ENCODE data around the gene ACKR2. TPM values are rescaled to one million over a fixed set of nuclear protein-coding genes. Genes with fewer than 3 reads are reported as not detected.
A peak's percentile ranks its signal among the peaks of the same experiment; 100 is the strongest.

ACKR2 gene
- total and polyA plus RNA-seq, 4 donors = 1.1 to 5.7 (median 3.5) TPM

DNA sequence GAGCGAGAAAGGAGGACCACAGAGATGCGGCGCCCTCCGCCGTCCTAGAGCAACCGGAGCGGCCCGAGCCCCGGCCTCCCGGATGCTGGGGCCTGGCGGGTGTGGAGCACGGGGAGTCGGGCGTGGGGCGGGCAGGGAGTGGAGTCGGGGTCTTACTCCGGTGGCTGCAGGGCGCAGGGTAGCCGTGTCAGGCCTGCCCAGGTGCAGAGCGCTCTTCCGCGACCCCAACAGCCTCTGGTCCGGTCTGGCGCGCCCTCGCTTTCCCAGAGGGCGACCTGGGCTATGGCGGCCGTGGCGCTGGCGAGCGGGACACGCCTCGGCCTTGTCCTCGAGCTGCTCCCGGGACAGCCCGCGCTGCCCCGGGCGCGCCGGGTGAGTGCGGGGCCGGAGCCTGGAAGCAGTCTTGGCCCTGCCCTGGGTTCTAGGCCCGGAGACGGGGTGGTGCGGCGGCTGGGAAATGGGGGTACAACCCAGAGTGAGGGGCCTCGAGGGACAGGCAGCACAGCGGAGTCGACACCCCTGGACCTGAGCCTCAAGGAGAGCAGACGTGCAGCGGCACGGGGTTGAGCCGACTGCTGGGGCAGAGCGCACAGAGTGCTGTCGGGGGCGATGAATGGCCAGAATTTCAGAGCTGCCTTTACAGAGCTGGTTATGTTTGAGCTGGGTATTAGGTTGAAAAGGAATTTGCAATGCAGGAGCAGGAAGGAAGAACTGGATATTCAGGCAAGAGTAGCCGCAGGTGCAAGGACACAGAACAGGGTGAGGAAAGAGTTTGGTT lies 97.0 kb downstream of the ACKR2 start, which contains the start of gene ZNF662:
Gene ZNF662, plus strand, starts transcription at position 73 of the 778 bp plus-strand sequence. CDS start 1,973 bp downstream, outside the sequence.
- DNase-seq (peak; percentile 64 to 79 (median 68)), ATAC-seq (ENCODE audit: insufficient read depth, low FRiP score) (peak; percentile 73)
- H3K4me1 ChIP-seq (ENCODE audit: control insufficient read depth in 5 of 5, insufficient read depth in 5 of 5, low read length in 5 of 5) = peaks cover 3 to 14% (median 7%) of the 10 kb centered on the region in 5 donors
- WGBS, 2 donors = 1 to 3% methylated on average over 54 to 59 of the region's 59 CpGs
- H3K36me3 ChIP-seq (ENCODE audit: control insufficient read depth in 4 of 4, insufficient read depth in 4 of 4, low read length in 4 of 4) = peaks cover 11 to 21% (median 12%) of the 10 kb centered on the region in 4 donors
- peaks cover 0 to 15% (median 4%) of the 10 kb centered on the region in 4 donors for H3K9me3 ChIP-seq (ENCODE audit: control insufficient read depth in 4 of 4, insufficient read depth in 3 of 4, low read length in 3 of 4)
- TF ChIP-seq, protein P1, sequence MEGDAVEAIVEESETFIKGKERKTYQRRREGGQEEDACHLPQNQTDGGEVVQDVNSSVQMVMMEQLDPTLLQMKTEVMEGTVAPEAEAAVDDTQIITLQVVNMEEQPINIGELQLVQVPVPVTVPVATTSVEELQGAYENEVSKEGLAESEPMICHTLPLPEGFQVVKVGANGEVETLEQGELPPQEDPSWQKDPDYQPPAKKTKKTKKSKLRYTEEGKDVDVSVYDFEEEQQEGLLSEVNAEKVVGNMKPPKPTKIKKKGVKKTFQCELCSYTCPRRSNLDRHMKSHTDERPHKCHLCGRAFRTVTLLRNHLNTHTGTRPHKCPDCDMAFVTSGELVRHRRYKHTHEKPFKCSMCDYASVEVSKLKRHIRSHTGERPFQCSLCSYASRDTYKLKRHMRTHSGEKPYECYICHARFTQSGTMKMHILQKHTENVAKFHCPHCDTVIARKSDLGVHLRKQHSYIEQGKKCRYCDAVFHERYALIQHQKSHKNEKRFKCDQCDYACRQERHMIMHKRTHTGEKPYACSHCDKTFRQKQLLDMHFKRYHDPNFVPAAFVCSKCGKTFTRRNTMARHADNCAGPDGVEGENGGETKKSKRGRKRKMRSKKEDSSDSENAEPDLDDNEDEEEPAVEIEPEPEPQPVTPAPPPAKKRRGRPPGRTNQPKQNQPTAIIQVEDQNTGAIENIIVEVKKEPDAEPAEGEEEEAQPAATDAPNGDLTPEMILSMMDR (IDR thresholded peaks at IDR 0.05; ENCODE audit: control extremely low read depth, extremely low read depth) = no peak
- H3K27me3 ChIP-seq (ENCODE audit: control insufficient read depth in 3 of 3, insufficient read depth in 3 of 3, low read length in 2 of 3) = no peaks in the 10 kb centered on the region
- peak within 1 kb of the TSS; percentile 53 for H3K4me3 ChIP-seq
- peak within 1 kb of the TSS; percentile 56 to 81 for H3K9ac ChIP-seq (ENCODE audit: insufficient read depth in 1 of 2, low read length in 2 of 2)
- H3K27ac ChIP-seq (ENCODE audit: low read depth in 1 of 2, low read length in 1 of 2) = peak within 1 kb of the TSS; percentile 17 to 68

- peak in 2 of 3 donors; percentile 19 to 37 for DNase-seq
- Histone ChIP-seq H3K36me3 (ENCODE audit: control insufficient read depth in 4 of 4, insufficient read depth in 4 of 4, low read length in 4 of 4) (peaks cover 14 to 26% (median 17%) of the 10 kb centered on the region in 4 donors), H3K4me3 (peak overlapping the region; percentile 53), H3K27ac (ENCODE audit: low read depth in 1 of 2, low read length in 1 of 2) (no peak overlapping the region), H3K4me1 (ENCODE audit: control insufficient read depth in 5 of 5, insufficient read depth in 5 of 5, low read length in 5 of 5) (peaks cover 3 to 14% (median 7%) of the 10 kb centered on the region in 5 donors), H3K9me3 (ENCODE audit: control insufficient read depth in 4 of 4, insufficient read depth in 3 of 4, low read length in 3 of 4) (peaks cover 0 to 15% (median 7%) of the 10 kb centered on the region in 4 donors), H3K27me3 (ENCODE audit: control insufficient read depth in 3 of 3, insufficient read depth in 3 of 3, low read length in 2 of 3) (no peaks in the 10 kb centered on the region), H3K9ac (ENCODE audit: insufficient read depth in 1 of 2, low read length in 2 of 2) (peak overlapping the region; percentile 56 to 81)
- no peak for ATAC-seq (ENCODE audit: insufficient read depth, low FRiP score)
- TF ChIP-seq, protein P1 (IDR thresholded peaks at IDR 0.05; ENCODE audit: control extremely low read depth, extremely low read depth) = no peak
- 56 to 61% methylated on average over 4 of the region's 4 CpGs for WGBS, 2 donors
Measured at GRCh38 chr3:42906848-42907183, 97.6 kb downstream of the ACKR2 start.

DNA sequence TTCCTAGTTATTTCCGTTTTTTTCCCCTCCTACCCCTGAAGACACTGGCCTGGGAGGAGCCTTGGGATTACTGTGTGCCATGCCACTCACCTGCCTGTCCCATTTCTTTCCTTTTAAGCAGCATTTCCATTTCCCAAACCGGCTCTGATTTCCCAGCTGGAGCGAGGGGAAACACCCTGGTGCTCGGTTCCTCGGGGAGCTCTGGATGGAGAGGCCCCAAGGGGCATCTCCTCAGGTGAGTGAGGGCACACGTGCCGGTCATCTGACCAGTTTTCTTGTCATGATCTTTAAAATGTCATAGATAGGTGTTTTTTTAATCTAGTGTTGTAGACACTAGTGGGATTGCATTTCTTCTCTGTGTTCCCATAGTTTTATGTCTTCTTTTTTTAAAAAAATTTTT lies 99.4 kb downstream of the ACKR2 start:
- TF ChIP-seq, protein P1 (IDR thresholded peaks at IDR 0.05; ENCODE audit: control extremely low read depth, extremely low read depth) = no peak
- 95% methylated on average over 7 of the region's 7 CpGs for WGBS, 2 donors

More for the DNA sequence above, 99.4 kb downstream of the ACKR2 start:
- Histone ChIP-seq H3K27me3 (ENCODE audit: control insufficient read depth in 3 of 3, insufficient read depth in 3 of 3, low read length in 2 of 3) (no peaks in the 10 kb centered on the region), H3K9me3 (ENCODE audit: control insufficient read depth in 4 of 4, insufficient read depth in 3 of 4, low read length in 3 of 4) (peaks cover 6 to 19% (median 12%) of the 10 kb centered on the region in 4 donors), H3K4me1 (ENCODE audit: control insufficient read depth in 5 of 5, insufficient read depth in 5 of 5, low read length in 5 of 5) (peaks cover 3 to 14% (median 7%) of the 10 kb centered on the region in 5 donors), H3K4me3 (no peak overlapping the region), H3K9ac (ENCODE audit: insufficient read depth in 1 of 2, low read length in 2 of 2) (no peak overlapping the region), H3K36me3 (ENCODE audit: control insufficient read depth in 4 of 4, insufficient read depth in 4 of 4, low read length in 4 of 4) (peaks cover 14 to 36% (median 26%) of the 10 kb centered on the region in 4 donors), H3K27ac (ENCODE audit: low read depth in 1 of 2, low read length in 1 of 2) (no peak overlapping the region)
- DNase-seq (no peak), ATAC-seq (ENCODE audit: insufficient read depth, low FRiP score) (no peak)

Measured in lung (tissue), 12 donors.